Vagina (tissue), 2 donors: ENCODE measurements around the gene RAD23B. TPM values are rescaled to one million over a fixed set of nuclear protein-coding genes. Genes with fewer than 3 reads are reported as not detected.
A peak's percentile ranks its signal among the peaks of the same experiment; 100 is the strongest.

Experiments
- DNase-seq, 2 donors: peaks; one replicate each; pipeline ENCODE4 v3.0.0-alpha.2; 2017; ENCODE audit errors: extremely low spot score in 2 of 2
- H3K27ac ChIP-seq: fragments of 200-600 bp; sonication (generic); one replicate; pipeline ENCODE4 v1.5.1; 2019
- H3K27me3 ChIP-seq: fragments of 200-600 bp; sonication (generic); one replicate; pipeline ENCODE4 v1.5.1; 2019
- H3K36me3 ChIP-seq, 2 donors: fragments of 200-600 bp; sonication (generic); one replicate each; pipeline ENCODE4 v1.5.1; 2017 to 2019
- H3K4me1 ChIP-seq: fragments of 200-600 bp; sonication (generic); one replicate; pipeline ENCODE4 v1.5.1; 2019
- H3K4me3 ChIP-seq, 2 donors: fragments of 200-600 bp; sonication (generic); 1 replicate in 1 of 2; 2 replicates in 1 of 2; pipeline ENCODE4 v1.5.1; 2016 to 2019
- H3K9me3 ChIP-seq: fragments of 200-600 bp; sonication (generic); one replicate; pipeline ENCODE4 v1.5.1; 2019
- CTCF ChIP-seq, 3 experiments: fragments of 450-650 bp in 2 of 3; fragments of 200-600 bp in 1 of 3; sonication (generic) in 1 of 3; IDR thresholded peaks; one replicate each; pipeline ENCODE4 v1.5.1; 2017 to 2019; ENCODE audit warnings: antibody characterized with exemption in 3 of 3, mild to moderate bottlenecking in 2 of 3, moderate library complexity in 2 of 3
- POLR2A ChIP-seq, 2 donors: fragments of 450-650 bp; IDR thresholded peaks; one replicate each; pipeline ENCODE4 v1.6.1; 2017; ENCODE audit warnings: antibody characterized with exemption in 2 of 2, mild to moderate bottlenecking in 2 of 2, moderate library complexity in 2 of 2
- POLR2AphosphoS5 ChIP-seq, 2 donors: sonication (generic); formaldehyde crosslinking; IDR thresholded peaks; one replicate each; pipeline ENCODE4 v1.9.0; 2017; ENCODE audit warnings: antibody characterized with exemption in 2 of 2, mild to moderate bottlenecking in 2 of 2, low read depth in 1 of 2; ENCODE audit not compliant: insufficient read depth in 1 of 2
- intact Hi-C: fragments of 100-400 bp; cut with DNase I; formaldehyde crosslinking; loops from one replicate; pipeline ENCODE4 v1.15.1; 2023
- total RNA-seq: library from RNA; depleted of rRNA; stranded (reverse); fragments of >200 nt; gene quantifications from one replicate; pipeline ENCODE4 v1.2.3, GENCODE V29; 2016

Gene RAD23B
- 61.1 TPM for total RNA-seq

GRCh38 chr9:107282759-107283622 is at the start of gene RAD23B:
Gene RAD23B (plus strand): TSS chr9:107283279. CDS start chr9:107283630, 351 bp downstream.
- Histone ChIP-seq H3K27me3 (no peaks in the 10 kb centered on the region), H3K9me3 (no peaks in the 10 kb centered on the region), H3K4me3 (peak within 1 kb of the TSS; percentile 61 to 90), H3K27ac (peak within 1 kb of the TSS; percentile 99), H3K36me3 (no peaks in the 10 kb centered on the region), H3K4me1 (peaks cover 42% of the 10 kb centered on the region)
- peak; percentile 98 for DNase-seq
- TF ChIP-seq CTCF (IDR thresholded peaks at IDR 0.05) (no peak), POLR2A (IDR thresholded peaks at IDR 0.05) (peak in 1 of 2 donors; percentile 86), POLR2AphosphoS5 (IDR thresholded peaks at IDR 0.05; ENCODE audit: insufficient read depth in 1 of 2, low read depth in 1 of 2) (peak; percentile 86 to 94)
- intact Hi-C loops, result loop anchor here (10.0 kb wide), 1 partner anchor 418 kb away; the partner anchor contains the start of gene ZNF462

- no peaks in the 10 kb centered on the region for H3K9me3 ChIP-seq
- H3K36me3 ChIP-seq, result no peaks in the 10 kb centered on the region
- DNase-seq, result no peak
- no peaks in the 10 kb centered on the region for H3K4me1 ChIP-seq
- no peak for TF ChIP-seq CTCF (IDR thresholded peaks at IDR 0.05)
- no peak for TF ChIP-seq POLR2A (IDR thresholded peaks at IDR 0.05)
- no peak for TF ChIP-seq POLR2AphosphoS5 (IDR thresholded peaks at IDR 0.05; ENCODE audit: insufficient read depth in 1 of 2, low read depth in 1 of 2)
- H3K4me3 ChIP-seq, result no peak overlapping the region
- no peaks in the 10 kb centered on the region for H3K27me3 ChIP-seq
- intact Hi-C loops, result no loop called here
- H3K27ac ChIP-seq, result no peak overlapping the region
Observed at GRCh38 chr9:107235765-107236442, 47.2 kb upstream of the RAD23B start.

- no peaks in the 10 kb centered on the region for H3K36me3 ChIP-seq
- TF ChIP-seq POLR2AphosphoS5 (IDR thresholded peaks at IDR 0.05; ENCODE audit: insufficient read depth in 1 of 2, low read depth in 1 of 2) (no peak), CTCF (IDR thresholded peaks at IDR 0.05) (no peak), POLR2A (IDR thresholded peaks at IDR 0.05) (no peak)
- H3K4me3 ChIP-seq, result no peak overlapping the region
- DNase-seq, result no peak
- H3K4me1 ChIP-seq, result no peaks in the 10 kb centered on the region
- intact Hi-C loops, result no loop called here
- no peaks in the 10 kb centered on the region for H3K27me3 ChIP-seq
- no peaks in the 10 kb centered on the region for H3K9me3 ChIP-seq
- H3K27ac ChIP-seq, result no peak overlapping the region
Observed at GRCh38 chr9:107237873-107238272, 45.2 kb upstream of the RAD23B start.

- Histone ChIP-seq H3K27ac (no peak overlapping the region), H3K4me1 (no peaks in the 10 kb centered on the region), H3K27me3 (no peaks in the 10 kb centered on the region), H3K36me3 (no peaks in the 10 kb centered on the region), H3K4me3 (no peak overlapping the region), H3K9me3 (no peaks in the 10 kb centered on the region)
- peak in 1 of 3 experiments; percentile 6 for TF ChIP-seq CTCF (IDR thresholded peaks at IDR 0.05)
- TF ChIP-seq POLR2AphosphoS5 (IDR thresholded peaks at IDR 0.05; ENCODE audit: insufficient read depth in 1 of 2, low read depth in 1 of 2), result no peak
- intact Hi-C loops, result no loop called here
- DNase-seq, result no peak
Observed at GRCh38 chr9:107239474-107239873, 43.6 kb upstream of the RAD23B start.
